ENCODE data around the gene RPL36AL. TPM values are rescaled to one million over a fixed set of nuclear protein-coding genes. Genes with fewer than 3 reads are reported as not detected.

RPL36AL gene
- total RNA-seq, 1 donor = 175 TPM

DNA sequence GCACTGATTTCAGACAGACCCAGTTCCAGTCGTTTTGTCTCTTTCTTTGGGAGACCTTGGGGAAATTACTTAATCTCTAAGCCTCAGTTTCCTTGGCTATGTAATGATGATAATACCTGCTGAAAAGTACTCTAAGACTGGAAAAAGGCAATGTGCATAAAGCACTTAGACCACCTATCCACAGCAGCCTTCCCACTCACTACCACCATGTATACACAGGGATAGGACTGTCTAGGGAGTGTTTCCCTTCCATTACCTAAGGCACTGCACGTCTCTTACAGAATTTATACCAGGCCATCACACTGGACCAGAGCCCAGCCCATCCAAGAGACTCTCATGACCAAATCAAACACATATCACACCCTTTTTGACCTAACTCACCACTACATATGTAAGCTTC, 40.6 kb downstream of the RPL36AL start:
- no peak overlapping the region for H3K4me3 ChIP-seq (ENCODE audit: low read depth, low read length)
- DNase-seq (ENCODE audit: low read depth) = no peak
- TF ChIP-seq, protein P1, sequence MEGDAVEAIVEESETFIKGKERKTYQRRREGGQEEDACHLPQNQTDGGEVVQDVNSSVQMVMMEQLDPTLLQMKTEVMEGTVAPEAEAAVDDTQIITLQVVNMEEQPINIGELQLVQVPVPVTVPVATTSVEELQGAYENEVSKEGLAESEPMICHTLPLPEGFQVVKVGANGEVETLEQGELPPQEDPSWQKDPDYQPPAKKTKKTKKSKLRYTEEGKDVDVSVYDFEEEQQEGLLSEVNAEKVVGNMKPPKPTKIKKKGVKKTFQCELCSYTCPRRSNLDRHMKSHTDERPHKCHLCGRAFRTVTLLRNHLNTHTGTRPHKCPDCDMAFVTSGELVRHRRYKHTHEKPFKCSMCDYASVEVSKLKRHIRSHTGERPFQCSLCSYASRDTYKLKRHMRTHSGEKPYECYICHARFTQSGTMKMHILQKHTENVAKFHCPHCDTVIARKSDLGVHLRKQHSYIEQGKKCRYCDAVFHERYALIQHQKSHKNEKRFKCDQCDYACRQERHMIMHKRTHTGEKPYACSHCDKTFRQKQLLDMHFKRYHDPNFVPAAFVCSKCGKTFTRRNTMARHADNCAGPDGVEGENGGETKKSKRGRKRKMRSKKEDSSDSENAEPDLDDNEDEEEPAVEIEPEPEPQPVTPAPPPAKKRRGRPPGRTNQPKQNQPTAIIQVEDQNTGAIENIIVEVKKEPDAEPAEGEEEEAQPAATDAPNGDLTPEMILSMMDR (IDR thresholded peaks at IDR 0.05; ENCODE audit: insufficient read depth, low read depth, low read length) = no peak

- TF ChIP-seq, protein P1 (IDR thresholded peaks at IDR 0.05; ENCODE audit: insufficient read depth, low read depth, low read length) = no peak
- no peak for DNase-seq (ENCODE audit: low read depth)
- no peak overlapping the region for H3K4me3 ChIP-seq (ENCODE audit: low read depth, low read length)
These were observed 42.3 kb downstream of the RPL36AL start for GRCh38 chr14:49578141-49578540.

DNA sequence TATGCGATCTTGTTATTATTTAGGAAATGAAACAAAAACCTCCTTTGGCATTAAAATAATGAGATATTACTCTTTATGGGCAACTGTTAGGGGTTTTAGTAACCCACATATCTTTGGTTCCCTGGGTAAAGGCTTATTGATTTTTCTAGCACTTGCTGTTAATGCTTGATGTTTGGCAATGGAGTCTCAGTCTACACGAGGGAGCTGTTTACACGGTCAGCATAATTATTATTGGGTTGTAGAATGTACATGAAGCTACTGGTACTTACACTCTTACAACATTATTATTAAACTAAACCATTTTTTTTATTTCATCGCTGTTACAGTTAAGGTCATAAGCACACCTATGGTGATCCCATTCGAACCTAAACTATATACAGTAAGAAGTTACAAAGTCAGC, 46.4 kb downstream of the RPL36AL start:
- TF ChIP-seq, protein P1 (IDR thresholded peaks at IDR 0.05; ENCODE audit: insufficient read depth, low read depth, low read length) = no peak
- no peak for DNase-seq (ENCODE audit: low read depth)
- H3K4me3 ChIP-seq (ENCODE audit: low read depth, low read length) = no peak overlapping the region

- DNase-seq (ENCODE audit: low read depth) = no peak
- H3K4me3 ChIP-seq (ENCODE audit: low read depth, low read length) = no peak overlapping the region
- TF ChIP-seq, protein P1 (IDR thresholded peaks at IDR 0.05; ENCODE audit: insufficient read depth, low read depth, low read length) = no peak
These were observed 51.1 kb downstream of the RPL36AL start for GRCh38 chr14:49569281-49569680.

Small RNA genes within 50 kb of the gene (small RNA-seq; reads per million reads assigned to genes)
- not detected for gene AL139099.3
- gene AL139099.4 = not detected
- not detected for gene RF00019

Other genes starting within 250 kb of the RPL36AL start
- 2,020 and 2,708 TPM in 2 replicates for gene RPS29, start 34.2 kb downstream of the RPL36AL start, total RNA-seq
- gene LRR1, start 21.7 kb downstream of the RPL36AL start, total RNA-seq = 20.9 and 26.8 TPM in 2 replicates
- gene MGAT2, start 173 bp upstream of the RPL36AL start, total RNA-seq = 79.9 and 104 TPM in 2 replicates
- gene DNAAF2, start 14.6 kb upstream of the RPL36AL start, total RNA-seq = 8.4 and 11.7 TPM in 2 replicates
- 14.2 and 17.3 TPM in 2 replicates for gene POLE2, start 67.6 kb upstream of the RPL36AL start, total RNA-seq
- 2.6 and 3.0 TPM in 2 replicates for gene KLHDC1, start 72.5 kb upstream of the RPL36AL start, total RNA-seq
- 63.0 and 73.1 TPM in 2 replicates for gene KLHDC2, start 147.5 kb upstream of the RPL36AL start, total RNA-seq
- 70.0 and 72.5 TPM in 2 replicates for gene NEMF, start 232.2 kb upstream of the RPL36AL start, total RNA-seq